T-helper 2 cell treated with Interferon-gamma antibody and Interleukin-4, amounts not matched to agents 5 μg/mL and 100 μg/mL, for 36 hours (primary cell): Measurements from ENCODE around the gene BEX4.
"Not testable (repeated sequence)": the region's sequence is repeated elsewhere in the genome, so short reads cannot be mapped to it uniquely, and the experiment has no call there.

ENCODE experiments used
- DNase-seq: peaks from one replicate; pipeline ENCODE4 v3.0.0; 2021; ENCODE audit warnings: low spot score
- H3K27ac Mint-ChIP-seq: one replicate; pipeline ENCODE4 v1.8.0; 2021; ENCODE audit warnings: mild to moderate bottlenecking, mixed read lengths
- H3K27me3 Mint-ChIP-seq: one replicate; pipeline ENCODE4 v1.8.0; 2021; ENCODE audit warnings: low read depth, mixed read lengths
- H3K36me3 Mint-ChIP-seq: one replicate; pipeline ENCODE4 v1.8.0; 2021; ENCODE audit warnings: low read depth, mixed read lengths
- H3K4me1 Mint-ChIP-seq: one replicate; pipeline ENCODE4 v1.8.0; 2021; ENCODE audit warnings: low read depth, mixed read lengths
- H3K4me3 Mint-ChIP-seq: one replicate; pipeline ENCODE4 v1.8.0; 2022; ENCODE audit warnings: mild to moderate bottlenecking, moderate library complexity, mixed read lengths
- H3K9me3 Mint-ChIP-seq: one replicate; pipeline ENCODE4 v1.8.0; 2021; ENCODE audit warnings: mixed read lengths

Gene BEX4

GRCh38 chrX:103212749-103213457 is 2.0 kb upstream of the BEX4 start:
- peaks cover 4% of the 10 kb centered on the region for H3K36me3 Mint-ChIP-seq
- peaks cover 3% of the 10 kb centered on the region for H3K4me1 Mint-ChIP-seq
- peaks cover 2% of the 10 kb centered on the region for H3K27me3 Mint-ChIP-seq
- no peak for DNase-seq
- no peak overlapping the region for H3K27ac Mint-ChIP-seq
- H3K4me3 Mint-ChIP-seq: no peak overlapping the region
- no peaks in the 10 kb centered on the region for H3K9me3 Mint-ChIP-seq

GRCh38 chrX:103215425-103215991 is 600 bp downstream of the BEX4 start:
- Mint-ChIP-seq H3K36me3 (peaks cover 4% of the 10 kb centered on the region), H3K4me3 (peak overlapping the region; percentile 64), H3K4me1 (peaks cover 3% of the 10 kb centered on the region), H3K27me3 (peaks cover 12% of the 10 kb centered on the region), H3K27ac (no peak overlapping the region), H3K9me3 (no peaks in the 10 kb centered on the region)
- peak; percentile 3 for DNase-seq

- peaks cover 4% of the 10 kb centered on the region for H3K36me3 Mint-ChIP-seq
- H3K4me1 Mint-ChIP-seq: no peaks in the 10 kb centered on the region
- no peak overlapping the region for H3K4me3 Mint-ChIP-seq
- H3K27me3 Mint-ChIP-seq: peaks cover 40% of the 10 kb centered on the region
- H3K9me3 Mint-ChIP-seq: no peaks in the 10 kb centered on the region
- H3K27ac Mint-ChIP-seq: no peak overlapping the region
- no peak for DNase-seq
These were observed 5.8 kb downstream of the BEX4 start for GRCh38 chrX:103220511-103221323.

- not testable (repeated sequence) for H3K4me3 Mint-ChIP-seq, H3K27ac Mint-ChIP-seq, DNase-seq, H3K9me3 Mint-ChIP-seq, H3K36me3 Mint-ChIP-seq, H3K4me1 Mint-ChIP-seq
- H3K27me3 Mint-ChIP-seq: peaks cover 32% of the 10 kb centered on the region
These were observed 11.0 kb downstream of the BEX4 start for GRCh38 chrX:103225918-103226317.

GRCh38 chrX:103233263-103233662 is 18.4 kb downstream of the BEX4 start:
- Mint-ChIP-seq H3K27me3 (no peaks in the 10 kb centered on the region), H3K9me3 (no peaks in the 10 kb centered on the region), H3K4me1 (no peaks in the 10 kb centered on the region), H3K4me3 (no peak overlapping the region), H3K36me3 (no peaks in the 10 kb centered on the region), H3K27ac (no peak overlapping the region)
- no peak for DNase-seq

- Mint-ChIP-seq H3K36me3 (no peaks in the 10 kb centered on the region), H3K27me3 (no peaks in the 10 kb centered on the region), H3K4me1 (no peaks in the 10 kb centered on the region), H3K4me3 (no peak overlapping the region), H3K27ac (no peak overlapping the region), H3K9me3 (no peaks in the 10 kb centered on the region)
- no peak for DNase-seq
These were observed 20.0 kb downstream of the BEX4 start for GRCh38 chrX:103234869-103235268.

- H3K36me3 Mint-ChIP-seq, H3K9me3 Mint-ChIP-seq, H3K4me1 Mint-ChIP-seq, H3K4me3 Mint-ChIP-seq, DNase-seq, H3K27me3 Mint-ChIP-seq, H3K27ac Mint-ChIP-seq: not testable (repeated sequence)
These were observed 20.7 kb downstream of the BEX4 start for GRCh38 chrX:103235608-103236007.

- Mint-ChIP-seq H3K4me3 (no peak overlapping the region), H3K27ac (no peak overlapping the region), H3K27me3 (no peaks in the 10 kb centered on the region), H3K9me3 (no peaks in the 10 kb centered on the region), H3K36me3 (no peaks in the 10 kb centered on the region), H3K4me1 (no peaks in the 10 kb centered on the region)
- DNase-seq: no peak
These were observed 21.4 kb downstream of the BEX4 start for GRCh38 chrX:103236296-103236695.

GRCh38 chrX:103240155-103240554 is 25.2 kb downstream of the BEX4 start:
- no peaks in the 10 kb centered on the region for H3K36me3 Mint-ChIP-seq
- no peaks in the 10 kb centered on the region for H3K4me1 Mint-ChIP-seq
- no peak for DNase-seq
- H3K9me3 Mint-ChIP-seq: no peaks in the 10 kb centered on the region
- H3K27me3 Mint-ChIP-seq: peaks cover 15% of the 10 kb centered on the region
- no peak overlapping the region for H3K4me3 Mint-ChIP-seq
- H3K27ac Mint-ChIP-seq: no peak overlapping the region

GRCh38 chrX:103248553-103248952 is 33.6 kb downstream of the BEX4 start:
- H3K27ac Mint-ChIP-seq: no peak overlapping the region

GRCh38 chrX:103249805-103250204 is 34.9 kb downstream of the BEX4 start:
- Mint-ChIP-seq H3K36me3 (peaks cover 17% of the 10 kb centered on the region), H3K27ac (no peak overlapping the region), H3K27me3 (peaks cover 4% of the 10 kb centered on the region), H3K4me1 (peaks cover 11% of the 10 kb centered on the region), H3K4me3 (no peak overlapping the region), H3K9me3 (no peaks in the 10 kb centered on the region)
- no peak for DNase-seq

More at GRCh38 chrX:103248553-103248952, 33.6 kb downstream of the BEX4 start:
- Mint-ChIP-seq H3K27me3 (peaks cover 4% of the 10 kb centered on the region), H3K4me1 (peaks cover 5% of the 10 kb centered on the region), H3K9me3 (no peaks in the 10 kb centered on the region), H3K36me3 (peaks cover 8% of the 10 kb centered on the region), H3K4me3 (no peak overlapping the region)
- DNase-seq: no peak

GRCh38 chrX:103250977-103251376 is 36.1 kb downstream of the BEX4 start:
- peaks cover 17% of the 10 kb centered on the region for H3K4me1 Mint-ChIP-seq
- no peak overlapping the region for H3K4me3 Mint-ChIP-seq
- DNase-seq: no peak
- H3K9me3 Mint-ChIP-seq: no peaks in the 10 kb centered on the region
- peaks cover 23% of the 10 kb centered on the region for H3K36me3 Mint-ChIP-seq
- H3K27ac Mint-ChIP-seq: no peak overlapping the region
- H3K27me3 Mint-ChIP-seq: no peaks in the 10 kb centered on the region

- Mint-ChIP-seq H3K9me3 (no peaks in the 10 kb centered on the region), H3K27me3 (peaks cover 6% of the 10 kb centered on the region), H3K27ac (peak overlapping the region; percentile 96), H3K36me3 (peaks cover 23% of the 10 kb centered on the region), H3K4me1 (peaks cover 17% of the 10 kb centered on the region), H3K4me3 (peak overlapping the region; percentile 98)
- DNase-seq: no peak
These were observed 38.7 kb downstream of the BEX4 start for GRCh38 chrX:103253608-103254007.

GRCh38 chrX:103254171-103254824 is 39.4 kb downstream of the BEX4 start:
- Mint-ChIP-seq H3K36me3 (peaks cover 23% of the 10 kb centered on the region), H3K4me1 (peaks cover 17% of the 10 kb centered on the region), H3K9me3 (no peaks in the 10 kb centered on the region), H3K27me3 (peaks cover 6% of the 10 kb centered on the region), H3K27ac (peak overlapping the region; percentile 96), H3K4me3 (peak overlapping the region; percentile 98)
- DNase-seq: peak; percentile 28
